HL-60/S4 treated with retinoic acid at 250 ng/mL for 4 days and 3 days (cell line): ENCODE results near the gene PRPF38A.

Source experiments
- in situ Hi-C: fragments of 300-500 bp; cut with MboI; formaldehyde crosslinking; loops from 2 replicates; pipeline ENCODE4 v1.7.0; 2022; ENCODE audit warnings: low sequenced_read_pairs

The PRPF38A gene

DNA sequence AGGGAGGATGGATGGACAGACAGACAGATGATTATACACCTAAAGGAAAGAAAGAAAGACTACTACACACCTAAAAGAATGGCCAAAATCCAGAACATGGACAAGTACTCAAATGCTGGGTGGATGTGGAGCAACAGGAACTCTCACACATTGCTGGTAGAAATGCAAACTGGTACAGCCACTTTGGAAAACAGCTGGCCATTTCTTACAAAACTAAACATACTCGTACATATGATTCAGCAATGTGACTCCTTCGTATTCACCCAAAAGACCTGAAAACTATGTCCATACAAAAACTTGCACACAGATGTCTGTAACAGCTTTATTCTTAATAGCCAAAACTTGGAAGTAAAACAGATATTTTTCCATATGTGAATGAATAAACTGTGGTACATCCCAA, 51.3 kb downstream of the PRPF38A start:
- in situ Hi-C loops = no loop called here

DNA sequence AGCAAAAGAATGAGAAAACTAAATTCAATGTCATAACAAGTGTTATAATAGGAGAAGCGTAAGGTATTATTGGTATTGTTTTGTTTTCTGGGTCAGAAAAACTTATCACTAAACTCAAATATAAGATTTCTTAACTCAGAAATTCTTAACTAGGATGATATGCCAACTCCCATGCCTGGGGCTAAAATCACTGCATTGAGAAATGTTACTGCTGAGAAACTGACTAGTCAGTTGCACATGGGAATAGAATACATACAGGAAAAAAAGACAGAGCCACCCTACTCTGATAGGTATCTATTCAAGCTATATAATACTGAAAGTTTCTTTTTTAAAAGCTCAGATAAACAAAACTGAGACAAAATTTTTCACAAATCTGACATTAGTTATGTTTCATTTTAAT, 56.3 kb downstream of the PRPF38A start:
- in situ Hi-C loops = no loop called here

DNA sequence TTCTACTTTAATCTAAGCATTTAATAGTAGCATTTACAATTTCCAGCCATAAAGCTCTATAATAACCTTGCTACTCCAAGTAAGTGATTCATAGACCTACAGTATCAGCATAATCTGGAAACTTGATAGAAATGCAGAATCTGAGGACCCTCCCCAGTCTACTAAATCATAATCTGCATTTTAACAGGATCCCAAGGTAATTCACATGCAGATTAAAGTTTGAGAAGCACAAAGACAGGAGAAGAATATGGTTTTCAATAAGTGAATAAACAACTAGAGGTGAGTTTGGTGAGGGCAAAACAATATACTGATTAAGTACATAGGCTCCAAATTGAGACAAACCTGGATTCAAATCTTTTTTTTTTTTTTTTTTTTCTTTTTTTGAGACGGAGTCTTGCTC, 57.4 kb downstream of the PRPF38A start:
- in situ Hi-C loops = no loop called here

DNA sequence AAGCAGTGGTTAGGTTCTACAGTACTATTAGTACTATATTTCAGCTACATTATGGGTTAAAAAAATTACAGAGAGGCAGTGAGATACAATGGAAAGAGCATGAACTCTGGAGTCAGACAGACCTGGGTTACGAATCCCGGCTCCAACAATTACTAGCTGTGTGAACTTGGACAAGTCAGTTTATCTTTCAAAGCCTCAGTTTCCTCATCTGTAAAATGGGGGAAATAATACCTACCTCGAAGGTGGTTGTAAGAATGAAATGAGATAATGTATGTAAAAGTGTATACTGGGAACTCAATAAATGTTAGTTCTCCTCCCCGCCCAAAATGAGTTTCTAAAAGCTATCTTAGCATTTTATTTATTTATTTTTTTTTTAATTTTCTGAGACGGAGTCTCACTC, 59.5 kb downstream of the PRPF38A start:
- in situ Hi-C loops = no loop called here

DNA sequence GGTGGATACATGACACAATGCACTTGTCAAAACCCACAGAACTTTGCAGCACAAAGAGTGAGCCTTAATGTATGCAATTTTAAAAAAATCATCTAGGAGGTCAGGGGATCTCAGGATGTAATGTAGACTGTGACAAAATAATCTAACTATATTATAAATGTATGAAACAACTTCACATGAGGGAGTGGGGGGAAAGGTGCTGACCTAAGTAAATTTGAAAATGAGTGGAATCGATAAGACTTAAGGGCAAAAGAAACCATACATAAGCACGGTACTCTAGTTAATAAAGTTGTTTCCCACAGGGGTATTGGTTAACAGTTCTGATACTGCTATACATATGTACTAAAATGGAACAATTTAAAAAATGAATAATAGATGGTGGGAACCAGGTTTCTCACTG, 64.7 kb downstream of the PRPF38A start:
- in situ Hi-C loops = no loop called here
